Ramos (cell line): ENCODE data around the gene IST1.
"Not testable (repeated sequence)": the region's sequence is repeated elsewhere in the genome, so short reads cannot be mapped to it uniquely, and the experiment has no call there.

ENCODE experiments used
- in situ Hi-C: fragments of 300-500 bp; cut with MboI; formaldehyde crosslinking; loops from one replicate; pipeline ENCODE4 v1.14.3; 2022; ENCODE audit warnings: low sequenced_read_pairs; ENCODE audit not compliant: unreplicated experiment

IST1 gene

GRCh38 chr16:71878911-71879310 is 16.4 kb upstream of the IST1 start:
- in situ Hi-C loops = no loop called here

DNA sequence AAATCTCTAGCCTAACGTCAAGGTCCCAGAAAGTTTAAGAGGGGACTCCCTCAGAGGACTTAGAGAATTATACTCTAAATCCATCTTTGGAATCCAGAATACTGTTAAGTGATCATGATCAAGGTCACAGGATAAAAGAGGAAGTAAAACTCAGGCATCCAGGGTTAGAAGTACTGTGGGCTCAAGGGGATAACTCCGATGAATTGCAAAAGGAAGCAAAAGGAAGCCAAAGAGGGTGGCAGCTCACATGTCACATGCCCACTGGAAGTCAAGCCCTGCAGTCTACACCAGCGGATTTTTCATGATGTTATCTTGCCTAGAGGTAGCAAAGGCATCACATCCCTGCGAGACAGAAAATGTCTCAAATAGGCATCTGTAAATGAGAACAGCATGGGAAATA is 15.2 kb upstream of the IST1 start:
- in situ Hi-C loops = no loop called here

DNA sequence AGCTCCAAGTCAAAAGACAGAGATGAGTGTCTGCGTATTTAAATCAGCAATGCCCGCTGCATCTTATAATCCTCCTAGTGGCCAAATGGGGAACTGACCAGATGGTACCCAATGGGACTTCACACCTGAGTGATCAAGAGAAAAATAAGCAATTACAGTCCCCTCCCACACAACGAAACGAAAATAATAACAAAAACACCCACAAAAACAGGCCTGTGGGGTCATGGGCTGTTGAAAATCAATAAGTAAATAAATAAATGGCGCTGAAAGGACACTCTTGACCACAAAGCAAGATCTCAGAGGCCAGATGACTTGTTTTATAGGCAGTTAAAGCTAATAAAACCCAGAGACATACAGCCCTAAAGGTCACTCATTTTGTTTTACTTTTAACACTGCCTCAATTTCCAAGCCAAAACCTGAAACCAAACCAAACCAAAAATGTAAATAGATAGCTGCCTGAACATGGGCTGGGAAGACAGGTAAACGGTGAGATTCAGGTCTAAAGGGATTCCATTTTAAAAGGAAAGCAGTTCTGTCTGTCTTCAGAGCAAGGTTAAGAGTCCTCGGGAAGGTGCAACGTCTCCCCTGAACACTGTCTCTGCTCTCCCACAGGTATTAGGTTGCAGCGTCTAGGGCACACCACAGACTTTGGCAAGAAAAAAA is 12.7 kb upstream of the IST1 start:
- in situ Hi-C loops = no loop called here

DNA sequence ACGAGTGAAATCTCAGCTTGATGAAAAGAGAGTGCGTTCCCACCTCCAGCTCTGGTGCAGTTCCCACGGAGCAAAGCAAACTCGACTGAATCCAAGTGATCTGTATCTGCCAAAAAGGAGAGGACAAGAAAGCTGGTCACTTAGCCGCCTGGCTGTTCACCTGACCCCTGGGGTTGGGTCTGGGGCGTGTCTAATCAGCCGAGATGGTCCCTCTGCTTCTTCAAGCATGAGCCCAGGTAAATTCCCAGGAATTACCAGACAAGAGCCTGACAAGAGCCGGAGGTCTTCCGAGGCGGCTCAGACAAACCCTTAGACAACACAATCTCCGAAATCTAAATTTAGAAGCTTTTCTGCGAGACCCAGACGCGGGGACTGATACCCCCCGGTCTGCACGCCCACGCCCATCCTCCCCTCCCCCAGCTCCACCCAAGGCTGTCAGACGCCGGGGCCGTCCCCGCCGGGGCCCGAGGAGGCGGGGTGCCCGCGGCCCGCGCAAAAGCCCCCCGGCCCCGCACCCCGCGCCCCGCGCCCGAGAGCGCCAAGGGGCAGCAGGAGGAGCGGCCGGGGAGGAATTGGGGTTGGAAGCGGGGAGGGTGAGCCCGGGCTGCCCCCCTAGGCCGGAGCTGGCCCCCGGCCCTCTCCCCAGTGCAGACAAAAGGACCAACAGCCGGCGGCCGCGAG is 12.0 kb upstream of the IST1 start:
- in situ Hi-C loops = no loop called here

GRCh38 chr16:71883849-71884638 is 11.3 kb upstream of the IST1 start, which contains the start of gene ZNF821:
Gene ZNF821 (minus strand): TSS chr16:71884182. CDS start chr16:71879946, 4,236 bp downstream.
- in situ Hi-C loops = no loop called here

GRCh38 chr16:71885261-71885650 is 10.1 kb upstream of the IST1 start:
- in situ Hi-C loops = no loop called here

DNA sequence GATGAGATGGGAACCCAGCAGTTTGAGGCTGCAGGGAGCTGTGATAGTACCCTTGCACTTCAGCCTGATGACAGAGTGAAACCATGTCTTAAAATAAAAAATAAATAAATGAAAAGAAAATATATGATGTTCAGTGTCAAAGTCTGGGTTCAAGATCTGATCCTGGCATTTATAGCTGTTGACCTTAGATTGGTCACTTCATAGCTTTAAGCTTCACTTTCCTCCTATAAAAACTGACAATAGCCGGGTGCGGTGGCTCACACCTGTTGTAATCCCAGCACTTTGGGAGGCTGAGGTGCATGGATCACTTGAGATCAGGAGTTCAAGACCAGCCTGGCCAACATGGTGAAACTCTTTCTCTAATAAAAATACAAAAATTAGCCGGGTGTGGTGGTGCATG is 6.2 kb upstream of the IST1 start:
- in situ Hi-C loops = no loop called here

DNA sequence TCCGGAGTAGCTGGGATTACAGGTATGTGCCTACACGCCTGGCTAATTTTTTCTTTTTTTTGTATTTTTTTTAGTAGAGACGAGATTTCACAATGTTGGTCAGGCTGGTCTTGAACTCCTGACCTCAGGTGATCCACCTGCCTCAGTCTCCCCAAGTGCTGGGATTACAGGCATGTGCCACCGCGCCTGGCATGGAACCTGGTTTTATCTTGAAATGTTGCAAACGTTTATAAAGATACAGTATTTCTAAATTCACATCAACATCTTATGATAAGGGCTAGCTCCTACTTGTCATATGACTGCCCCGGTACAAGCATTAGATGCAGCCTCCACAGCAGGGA is 1.5 kb upstream of the IST1 start:
- in situ Hi-C loops = no loop called here

DNA sequence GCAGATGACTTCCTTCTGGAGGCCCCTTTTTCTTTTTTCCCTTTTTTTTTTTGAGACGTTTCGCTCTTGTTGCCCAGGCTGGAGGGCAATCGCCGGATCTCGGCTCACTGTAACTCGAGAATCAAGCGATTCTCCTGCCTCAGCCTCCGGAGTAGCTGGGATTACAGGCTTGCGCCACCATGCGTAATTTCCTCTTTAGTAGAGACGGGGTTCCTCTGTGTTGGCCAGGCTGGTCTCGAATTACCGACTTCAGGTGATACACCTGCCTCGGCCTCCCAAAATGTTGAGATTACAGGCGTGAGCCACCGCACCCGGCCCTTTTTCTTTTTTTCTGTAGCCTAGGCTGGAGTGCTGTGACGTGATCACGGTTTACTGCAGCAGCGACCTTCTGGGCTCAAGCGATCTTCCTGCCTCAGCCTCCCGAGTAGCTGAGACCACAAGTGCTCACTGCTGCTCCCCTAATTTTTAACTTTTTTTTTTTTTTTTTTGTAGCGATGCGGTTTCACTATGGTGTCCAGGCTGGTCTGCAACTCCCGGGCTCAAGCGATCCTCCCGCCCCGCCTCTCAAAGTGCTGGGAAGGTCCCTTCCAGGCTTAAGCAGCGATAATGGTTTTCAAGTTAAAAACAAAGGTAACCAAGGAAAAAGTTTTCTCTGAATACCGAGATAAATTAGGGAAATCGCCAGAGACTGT is 956 bp upstream of the IST1 start:
- in situ Hi-C loops = no loop called here

DNA sequence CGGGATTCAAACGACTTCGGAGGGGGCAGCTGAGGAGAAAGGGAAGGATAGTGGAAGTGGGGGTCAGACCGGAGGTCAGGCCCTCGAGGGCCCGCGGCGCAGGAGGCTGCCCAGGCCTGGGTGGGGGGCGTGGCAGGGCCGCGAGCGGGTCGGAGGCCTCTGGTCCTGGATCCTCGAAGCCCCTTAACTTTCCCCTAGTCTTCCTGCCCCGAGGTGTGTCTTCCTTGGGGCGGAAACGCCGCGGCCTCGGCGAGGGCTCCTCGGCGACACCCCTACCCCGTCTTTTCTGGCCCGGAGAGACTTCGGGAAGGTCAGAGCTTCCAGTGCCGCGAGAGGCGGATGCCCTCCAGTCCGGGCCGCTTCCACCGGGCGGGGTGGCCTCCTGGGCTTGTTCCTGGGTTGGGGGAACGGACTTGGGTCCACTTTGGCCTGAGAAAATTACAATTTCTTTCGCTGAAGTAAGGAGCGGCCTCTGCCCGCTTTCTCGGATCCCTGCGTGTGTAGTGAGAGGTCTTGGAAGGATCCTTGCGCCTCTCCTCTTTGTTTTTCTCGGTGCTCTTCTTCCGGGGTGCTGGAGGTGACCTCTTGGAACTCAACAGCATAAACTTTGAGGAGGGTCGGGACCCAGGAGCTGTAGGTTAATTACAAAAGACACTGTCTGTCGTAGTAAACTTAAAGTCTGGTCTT is 491 bp downstream of the IST1 start:
- in situ Hi-C loops = no loop called here

GRCh38 chr16:71896764-71897368 is 1.5 kb downstream of the IST1 start:
- in situ Hi-C loops = no loop called here

- in situ Hi-C loops = no loop called here
These were observed 3.8 kb downstream of the IST1 start for GRCh38 chr16:71899171-71899570.

DNA sequence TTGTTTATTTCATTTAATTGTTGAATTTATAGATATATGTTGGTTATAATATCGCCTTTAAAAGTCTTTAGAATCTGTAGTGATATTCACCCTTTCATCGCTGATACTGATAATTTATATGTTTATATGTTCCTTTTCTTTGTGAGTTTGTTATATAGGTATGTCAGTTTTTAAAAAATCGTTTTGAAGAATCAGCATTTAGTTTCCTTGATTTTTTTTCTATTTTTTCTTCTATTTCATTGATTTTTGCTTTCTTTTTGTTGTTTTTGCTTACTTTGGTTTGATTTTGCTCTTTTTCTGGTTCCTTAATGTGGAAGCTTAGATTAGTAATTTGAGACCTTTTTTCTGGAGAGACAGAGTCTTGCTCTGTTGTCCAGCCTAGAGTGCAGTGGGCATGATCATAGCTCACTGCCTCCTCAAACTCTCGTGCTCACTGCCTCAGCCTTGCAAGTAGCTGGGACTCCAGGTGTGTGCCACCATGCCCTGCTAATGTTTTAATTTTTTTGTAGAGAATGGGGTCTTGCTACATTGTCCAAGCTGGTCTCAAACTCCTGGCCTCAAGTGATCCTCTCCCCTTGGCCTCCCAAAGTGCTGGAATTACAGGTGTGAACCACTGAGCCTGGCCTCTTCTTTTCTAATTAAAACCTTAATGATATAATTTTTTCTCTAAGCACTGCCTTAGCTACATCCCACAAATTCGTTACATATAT is 7.5 kb downstream of the IST1 start:
- in situ Hi-C loops = no loop called here

DNA sequence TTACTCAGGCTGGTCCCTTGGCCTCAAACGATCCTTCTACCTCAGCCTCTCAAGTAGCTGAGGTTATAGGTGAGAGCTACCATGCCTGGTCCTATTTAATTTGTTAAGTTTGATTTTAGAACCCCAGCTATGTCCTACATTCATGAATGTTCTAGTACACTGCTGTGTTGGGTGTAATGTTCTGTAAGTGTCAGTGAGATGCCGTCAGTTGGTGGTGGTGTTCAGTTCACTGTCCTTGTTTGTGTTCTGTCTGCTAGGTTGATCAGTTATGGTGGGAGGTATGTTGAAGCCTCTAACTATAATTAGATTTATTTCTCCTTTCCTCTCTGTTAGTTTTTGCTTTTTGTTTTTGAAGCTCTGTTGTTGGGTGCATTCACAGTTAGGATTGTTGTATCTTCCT is 8.3 kb downstream of the IST1 start:
- in situ Hi-C loops = no loop called here

DNA sequence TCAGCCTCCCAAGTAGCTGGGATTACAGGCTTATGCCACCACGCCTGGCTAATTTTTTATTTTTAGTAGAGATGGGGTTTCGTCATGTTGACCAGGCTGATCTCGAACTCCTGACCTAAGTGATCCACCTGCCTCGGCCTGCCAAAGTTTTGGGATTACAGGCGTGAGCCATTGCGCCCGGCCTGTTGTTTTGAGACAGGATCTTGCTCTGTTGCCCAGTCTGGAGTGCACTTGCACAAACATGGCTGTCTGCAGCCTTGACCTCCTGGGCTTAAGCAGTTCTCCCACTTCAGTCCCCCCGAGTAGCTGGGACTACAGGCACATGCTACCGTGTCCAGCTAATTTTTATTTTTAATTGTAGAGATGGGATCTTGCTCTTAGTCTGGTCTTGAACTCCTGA is 8.9 kb downstream of the IST1 start:
- in situ Hi-C loops = no loop called here

GRCh38 chr16:71905765-71906164 is 10.4 kb downstream of the IST1 start:
- in situ Hi-C loops = not testable (repeated sequence)

GRCh38 chr16:71911121-71911520 is 15.8 kb downstream of the IST1 start:
- in situ Hi-C loops = no loop called here

GRCh38 chr16:71912534-71913275 is 17.4 kb downstream of the IST1 start:
- in situ Hi-C loops = no loop called here

GRCh38 chr16:71914802-71915201 is 19.5 kb downstream of the IST1 start:
- in situ Hi-C loops = no loop called here
